HG03460 (cell line): ENCODE data around the gene RANGAP1.
"Not testable (repeated sequence)": the region's sequence is repeated elsewhere in the genome, so short reads cannot be mapped to it uniquely, and the experiment has no call there.

Source experiments
- ATAC-seq: cut with Tn5 transposase; IDR thresholded peaks from one replicate; pipeline ENCODE4 v1.9.1; 2021; ENCODE audit not compliant: unreplicated experiment

RANGAP1 gene

GRCh38 chr22:41261541-41262249 lies 24.3 kb downstream of the RANGAP1 start:
- ATAC-seq = no peak

GRCh38 chr22:41260871-41261270 lies 25.1 kb downstream of the RANGAP1 start:
- ATAC-seq = no peak

DNA sequence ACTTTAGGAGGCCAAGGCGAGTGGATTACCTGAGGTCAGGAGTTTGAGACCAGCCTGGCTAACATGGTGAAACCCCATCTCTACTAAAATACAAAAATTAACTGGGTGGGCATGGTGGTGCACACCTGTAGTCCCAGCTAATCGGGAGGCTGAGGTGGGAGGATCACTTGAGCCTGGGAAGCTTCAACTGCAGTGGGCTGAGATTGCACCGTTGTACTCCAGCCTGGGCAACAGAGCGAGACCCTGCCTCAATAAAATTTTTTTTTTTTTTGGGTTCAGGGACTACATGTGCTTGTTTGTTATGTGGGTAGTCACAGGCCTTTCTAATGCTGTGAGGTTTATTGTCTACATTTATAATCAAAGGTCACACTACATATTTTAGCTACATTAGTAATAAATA lies 26.2 kb downstream of the RANGAP1 start:
- ATAC-seq = not testable (repeated sequence)

- ATAC-seq = no peak
Observed at GRCh38 chr22:41257696-41258095, 28.3 kb downstream of the RANGAP1 start.

DNA sequence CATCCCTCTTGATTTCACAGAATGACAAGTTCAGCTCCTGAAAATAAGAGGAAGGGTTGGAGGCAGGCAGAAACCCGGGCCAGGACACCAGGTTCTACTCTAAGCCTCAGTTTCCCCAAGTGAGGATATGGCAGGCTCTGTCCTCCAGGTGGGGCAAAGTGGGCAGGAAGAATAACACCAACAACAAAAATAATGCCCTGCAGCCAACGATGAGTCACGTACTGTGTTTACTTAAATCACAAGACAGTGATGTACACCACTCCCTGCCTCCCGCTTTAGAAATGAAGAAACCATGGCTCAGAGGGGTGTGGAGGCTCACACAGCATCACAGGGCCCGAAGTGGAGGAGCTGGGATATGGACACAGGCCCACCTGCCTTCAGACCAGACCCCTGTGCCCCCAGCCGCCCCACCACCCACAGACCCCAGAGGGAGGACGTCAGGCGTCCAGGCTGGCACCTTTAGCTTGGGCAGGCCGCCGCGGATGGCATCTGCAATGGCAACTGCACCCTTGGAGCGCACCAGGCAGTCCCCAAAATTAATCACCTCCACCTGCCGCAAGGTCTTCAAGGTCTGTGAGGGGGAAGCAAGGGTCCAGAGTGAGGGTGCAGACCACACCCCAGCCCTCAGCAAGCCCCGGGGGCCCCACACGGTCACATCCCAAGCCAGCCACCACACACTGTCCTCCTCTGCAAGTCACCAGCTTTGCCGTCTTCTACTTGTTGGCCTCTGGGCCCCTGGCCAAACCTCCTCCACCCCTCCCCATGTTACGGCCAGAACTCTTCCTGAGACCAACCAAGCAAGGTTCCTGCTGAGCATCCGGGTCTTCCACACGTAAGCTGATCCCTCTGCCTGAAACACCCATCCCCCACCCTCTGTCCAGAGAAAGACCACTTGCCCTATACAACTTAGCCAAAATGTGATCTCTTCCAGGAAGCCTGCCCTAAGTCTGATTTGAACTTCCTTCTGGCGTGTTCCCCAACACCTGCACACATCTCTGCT lies 29.4 kb downstream of the RANGAP1 start:
- ATAC-seq = no peak

DNA sequence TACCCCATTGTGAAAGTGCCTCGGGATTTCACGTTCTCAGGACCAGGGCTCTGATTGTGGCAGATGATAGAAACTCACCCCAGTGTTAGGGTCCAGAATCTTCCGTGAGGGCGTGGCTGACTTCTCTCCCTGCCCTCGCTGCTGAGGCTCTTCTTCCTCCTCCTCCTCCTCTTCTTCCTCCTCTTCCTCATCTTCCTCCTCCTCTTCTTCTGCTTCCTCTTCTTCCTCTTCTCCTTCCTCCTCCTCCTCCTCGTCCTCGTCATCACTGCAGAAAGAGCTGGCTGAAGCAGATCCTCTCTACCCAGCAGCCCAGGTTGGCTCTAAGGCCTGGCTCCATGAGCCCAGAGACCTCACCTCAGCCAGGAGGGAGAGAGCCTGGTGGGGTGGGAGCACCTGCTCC lies 31.8 kb downstream of the RANGAP1 start:
- no peak for ATAC-seq

DNA sequence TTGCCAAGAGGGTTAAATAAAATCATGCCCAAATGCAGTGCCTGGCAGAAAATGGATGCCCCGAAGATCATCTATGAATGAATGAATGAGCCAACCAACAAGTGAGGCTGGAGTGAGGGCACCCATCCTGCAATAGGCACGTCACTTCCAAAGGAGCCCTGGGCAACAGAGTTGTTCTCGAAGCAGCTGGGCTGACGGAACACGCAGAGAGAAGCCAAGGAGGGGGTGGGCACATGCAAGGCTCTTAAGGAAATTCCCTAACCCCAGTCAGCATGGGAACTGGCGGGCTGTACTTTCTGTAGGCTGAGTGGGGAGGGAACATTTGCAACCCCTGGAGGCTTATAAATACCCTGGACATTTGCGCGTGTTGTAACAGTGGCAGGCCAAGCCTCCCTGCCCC lies 33.6 kb downstream of the RANGAP1 start:
- no peak for ATAC-seq

- ATAC-seq = no peak
Observed at GRCh38 chr22:41250127-41250526, 35.9 kb downstream of the RANGAP1 start.

DNA sequence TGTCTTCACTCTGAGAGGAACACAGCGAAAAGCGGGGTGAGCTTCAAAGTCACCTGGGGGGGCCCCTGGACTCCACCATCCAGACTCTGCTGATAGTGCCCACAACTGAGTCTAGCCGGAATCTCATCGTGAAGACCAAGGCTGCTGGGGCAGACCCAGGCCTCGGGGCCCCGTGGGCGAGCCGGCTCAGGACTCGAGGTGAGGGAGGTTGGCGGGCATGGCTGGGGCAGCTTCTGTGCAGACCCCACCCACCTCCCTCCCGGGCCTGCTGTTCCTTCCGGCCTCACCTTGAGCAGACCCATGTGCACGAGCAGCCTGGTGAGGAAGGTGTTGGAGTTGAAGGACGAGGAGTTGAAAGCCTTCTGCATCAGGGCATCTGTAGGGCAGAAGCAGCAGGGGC lies 36.5 kb downstream of the RANGAP1 start:
- no peak for ATAC-seq

- no peak for ATAC-seq
Observed at GRCh38 chr22:41248758-41249157, 37.2 kb downstream of the RANGAP1 start.

- no peak for ATAC-seq
Observed at GRCh38 chr22:41248314-41248713, 37.7 kb downstream of the RANGAP1 start.

DNA sequence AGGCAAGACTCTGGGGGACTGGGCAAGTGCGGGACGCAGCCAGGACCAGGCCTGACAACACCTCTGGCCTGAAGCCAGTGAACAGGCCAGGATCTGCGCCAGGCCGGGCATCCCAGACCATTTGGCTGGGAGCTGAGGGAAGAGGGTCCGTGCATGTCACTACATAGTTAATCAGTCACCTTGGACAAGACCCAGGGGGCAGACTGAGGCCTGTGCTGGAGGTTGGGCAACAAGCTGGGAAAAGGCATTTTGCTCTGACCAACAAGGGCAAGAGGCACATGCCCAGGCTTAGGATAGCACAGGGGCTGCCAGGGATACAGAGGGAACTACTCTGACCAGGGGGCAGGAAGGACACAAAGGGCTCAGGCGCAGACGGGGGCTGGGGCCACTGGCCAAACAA lies 38.3 kb downstream of the RANGAP1 start:
- no peak for ATAC-seq

DNA sequence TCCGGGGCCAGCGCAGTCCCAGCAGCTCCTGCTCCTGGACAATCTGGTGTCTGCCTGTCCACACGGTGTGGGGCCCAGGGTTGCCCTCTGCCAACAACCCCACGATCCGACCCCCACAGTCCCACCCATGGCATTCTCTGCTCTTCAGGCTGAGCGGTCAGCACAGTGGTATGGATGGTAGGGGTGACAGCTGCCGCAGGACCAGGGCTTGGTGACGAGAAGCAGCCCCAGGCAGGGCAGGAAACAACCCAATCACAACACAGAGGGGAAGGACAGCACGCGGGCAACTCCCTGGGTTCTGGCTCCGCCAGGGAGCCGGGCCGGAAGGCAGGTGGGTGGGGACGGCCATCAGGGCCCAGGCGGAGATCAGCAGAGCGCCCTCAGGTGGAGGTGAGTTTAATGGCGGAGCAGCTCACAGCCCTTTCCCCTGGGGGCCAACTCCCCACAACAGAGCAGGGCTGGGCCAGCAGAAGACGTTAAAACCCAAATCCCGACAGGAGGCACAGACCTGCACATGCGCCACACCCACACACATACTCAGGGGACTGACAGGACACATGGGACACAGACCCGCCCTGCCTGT lies 40.0 kb downstream of the RANGAP1 start:
- no peak for ATAC-seq

DNA sequence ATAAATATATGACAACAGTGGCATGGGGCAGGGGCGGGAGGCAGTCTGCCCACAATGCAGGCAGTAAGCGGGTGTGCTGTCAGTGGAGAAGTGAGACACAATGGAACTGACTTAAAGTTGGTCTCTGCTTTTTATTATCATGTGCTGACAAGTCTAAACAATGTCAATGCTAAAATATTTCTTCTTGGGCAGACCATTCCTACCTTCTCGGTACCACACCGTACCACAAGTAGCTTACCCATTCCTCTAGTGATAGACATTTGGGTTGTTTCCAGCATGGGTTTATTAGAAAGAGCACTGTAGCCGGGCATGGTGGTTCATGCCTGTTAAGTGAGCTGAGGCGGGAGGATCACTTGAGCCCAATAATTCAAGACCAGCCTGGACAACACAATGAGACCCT lies 42.6 kb downstream of the RANGAP1 start:
- no peak for ATAC-seq

DNA sequence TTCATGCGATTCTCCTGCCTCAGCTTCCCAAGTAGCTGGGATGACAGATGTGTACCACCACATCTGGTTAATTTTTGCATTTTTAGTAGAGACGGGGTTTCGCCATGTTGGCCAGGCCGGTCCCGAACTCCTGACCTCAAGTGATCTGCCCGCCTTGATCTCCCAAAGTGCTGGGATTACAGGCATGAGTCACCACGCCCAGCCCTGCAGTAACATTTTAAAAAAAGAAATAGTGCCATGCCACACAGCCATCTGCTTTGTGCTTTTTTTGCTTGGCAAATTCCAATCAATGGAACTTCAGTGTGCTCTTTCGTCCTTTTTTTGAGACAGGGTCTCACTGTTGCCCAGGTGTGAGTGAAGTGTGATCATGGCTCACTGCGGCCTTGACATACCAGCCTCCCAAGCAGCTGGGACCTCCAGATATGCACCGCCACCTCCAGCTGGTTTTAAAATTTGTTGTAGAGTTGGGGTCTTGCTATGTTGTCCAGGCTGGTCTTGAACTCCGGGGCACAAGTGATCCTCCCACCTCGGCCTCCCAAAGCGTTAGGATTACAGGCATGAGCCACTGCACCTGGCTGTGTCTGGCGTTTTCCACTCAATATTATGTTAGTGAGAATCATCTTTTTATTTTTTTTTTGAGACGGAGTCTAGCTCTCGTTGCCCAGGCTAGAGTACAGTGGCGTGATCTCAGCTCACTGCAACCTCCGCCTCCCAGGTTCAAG lies 43.4 kb downstream of the RANGAP1 start:
- ATAC-seq = no peak

DNA sequence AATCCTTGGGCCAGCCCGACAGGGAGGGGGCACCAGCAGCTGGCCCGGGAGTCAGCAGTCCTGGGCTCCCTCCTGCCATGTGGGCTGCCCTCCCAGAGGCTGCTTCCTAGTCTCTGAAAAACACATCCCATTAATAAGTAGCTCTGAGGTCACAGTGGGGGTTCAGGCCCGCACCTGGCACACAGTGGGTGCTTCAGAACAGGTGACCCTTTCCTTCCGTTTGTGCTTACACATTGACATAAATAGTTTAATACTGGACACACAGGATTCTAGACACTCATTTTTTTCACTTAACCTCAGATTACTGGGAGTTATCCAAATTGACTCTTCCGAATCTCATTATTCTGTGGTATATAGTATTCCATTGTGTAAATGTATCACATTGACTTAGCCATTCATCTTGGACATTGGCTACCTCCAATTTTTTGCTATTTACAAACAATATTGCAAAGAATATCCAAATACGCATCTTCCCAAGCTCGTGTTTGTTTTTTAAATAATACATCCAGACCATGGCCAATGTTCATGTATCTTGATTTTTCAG lies 44.8 kb downstream of the RANGAP1 start:
- no peak for ATAC-seq

DNA sequence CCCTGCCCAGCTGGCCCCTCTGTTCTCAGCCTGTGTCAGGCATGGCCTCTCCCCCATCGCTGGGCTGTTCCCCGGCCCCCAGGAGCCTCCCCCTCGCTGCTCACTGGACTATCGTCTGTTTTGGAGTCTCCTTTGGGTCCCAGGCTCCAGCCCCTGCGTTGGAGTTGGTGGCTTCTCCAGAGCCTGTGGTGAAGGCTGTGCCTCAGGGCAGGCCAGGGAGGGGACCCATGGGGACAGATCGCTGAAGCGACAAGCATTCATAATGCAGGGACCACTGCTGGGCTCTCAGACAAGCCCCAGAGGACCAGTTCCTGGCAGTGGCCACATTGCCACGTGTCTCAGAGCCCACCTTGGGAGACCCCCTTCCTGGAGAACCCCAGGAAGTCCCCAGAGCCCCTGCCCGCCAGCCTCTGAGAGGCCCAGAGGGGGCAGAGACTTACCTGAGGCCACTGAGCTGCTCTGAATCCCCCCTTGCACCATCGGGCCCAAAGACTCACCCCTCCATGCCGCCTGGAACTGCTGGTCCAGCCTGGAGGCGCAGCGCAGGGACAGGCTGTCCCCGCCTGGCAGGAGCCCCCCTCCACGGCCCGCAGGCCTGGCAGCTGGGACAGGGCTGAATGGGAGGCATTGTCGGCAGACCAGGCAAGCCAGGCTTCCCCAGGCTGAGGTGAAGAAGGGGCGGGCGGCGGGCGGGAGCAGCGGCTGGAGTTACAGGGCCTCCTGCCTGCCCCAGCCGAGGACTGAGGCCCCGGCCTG lies 45.4 kb downstream of the RANGAP1 start, which contains the start of gene CHADL:
Gene CHADL, minus strand, starts transcription at position 555 of the 756 bp plus-strand sequence. Its CDS starts 50 bp downstream, at position 505.
- no peak for ATAC-seq

GRCh38 chr22:41239443-41240128 lies 46.4 kb downstream of the RANGAP1 start:
- ATAC-seq = no peak
